GM12892 (cell line): ENCODE data around the gene ETS1.
A peak's percentile ranks its signal among the peaks of the same experiment; 100 is the strongest.

ENCODE experiments used
- DNase-seq: peaks from one replicate; pipeline ENCODE4 v3.0.0; 2011; ENCODE audit not compliant: insufficient read length
- FAIRE-seq: peaks from 2 replicates; lab custom pipeline; 2011; peaks lifted over from hg19 to GRCh38; lab: Jason Lieb, UNC
- POLR2A ChIP-seq: IDR thresholded peaks from 2 replicates; pipeline ENCODE4 v1.6.1; 2011; ENCODE audit warnings: low read depth, low read length, control low read depth
- POLR2AphosphoS5 ChIP-seq: IDR thresholded peaks from 2 replicates; pipeline ENCODE4 v1.6.1; 2011; ENCODE audit warnings: low read depth, low read length, control low read depth
- TAF1 ChIP-seq: IDR thresholded peaks from 2 replicates; pipeline ENCODE4 v1.6.1; 2011; ENCODE audit warnings: low read depth, mild to moderate bottlenecking, control low read depth, low read length, borderline replicate concordance

Gene ETS1

DNA sequence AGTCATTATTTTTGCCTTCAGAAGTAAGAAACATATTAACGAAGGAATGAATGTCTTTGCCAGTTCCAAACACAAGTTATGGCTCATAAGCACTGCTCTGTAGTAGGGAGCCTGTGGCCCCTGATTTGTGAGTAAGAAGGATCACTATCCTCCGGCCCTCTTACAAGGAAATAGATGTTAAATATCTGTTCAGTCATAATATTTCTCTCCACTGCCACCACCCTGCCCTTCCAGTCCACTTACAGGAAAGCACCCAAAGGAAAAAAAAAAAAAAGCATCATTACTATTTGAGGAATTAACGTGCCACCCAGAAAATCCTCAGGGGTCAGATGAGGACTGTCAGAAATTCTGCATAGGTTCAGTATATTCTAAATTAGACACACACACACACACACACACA, 123.4 kb downstream of the ETS1 start:
- FAIRE-seq (no peak), DNase-seq (no peak)
- no peak for TF ChIP-seq TAF1
- TF ChIP-seq POLR2A: no peak
- TF ChIP-seq POLR2AphosphoS5: no peak

DNA sequence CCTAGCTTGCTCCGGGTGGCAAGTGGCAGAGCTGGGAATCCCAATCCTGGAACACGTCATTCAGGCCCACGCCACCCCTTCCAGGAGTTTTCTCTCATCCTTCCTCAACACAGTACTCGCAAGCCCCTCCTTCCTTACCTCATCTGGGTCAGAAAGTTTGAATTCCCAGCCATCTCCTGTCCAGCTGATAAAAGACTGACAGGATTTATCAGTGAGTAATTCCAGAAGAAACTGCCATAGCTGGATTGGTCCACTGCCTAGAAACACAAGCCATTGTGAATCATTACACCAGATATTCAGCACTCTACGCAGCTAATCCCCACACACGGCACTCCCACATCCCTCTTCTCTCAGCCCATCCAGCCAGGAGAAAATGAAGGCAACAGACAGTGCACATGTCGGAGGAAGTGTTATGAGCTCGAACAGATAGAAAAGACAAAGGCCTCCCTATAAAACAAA, 124.0 kb downstream of the ETS1 start:
- no peak for DNase-seq
- FAIRE-seq: peak; percentile 73
- TF ChIP-seq POLR2A (no peak), POLR2AphosphoS5 (no peak)

DNA sequence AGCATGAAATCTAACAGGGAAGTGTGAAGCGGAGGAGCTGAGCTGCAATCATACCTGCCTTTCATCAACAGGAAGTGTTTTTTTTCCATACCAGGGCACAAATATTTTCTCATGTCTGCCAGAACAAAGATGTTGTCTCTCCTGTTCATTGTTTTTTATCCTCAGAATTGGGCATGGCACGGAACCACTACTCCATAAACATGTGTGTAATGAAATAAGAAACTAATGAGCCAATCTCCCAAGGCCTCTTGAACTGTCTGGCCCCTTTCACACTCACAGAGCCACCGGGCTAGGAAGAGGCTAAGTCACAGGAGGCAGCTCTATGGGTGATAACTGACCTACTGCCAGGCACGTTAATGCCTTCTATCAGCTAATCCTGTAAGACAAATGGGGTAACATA, 124.4 kb downstream of the ETS1 start:
- no peak for DNase-seq
- peak; percentile 74 for FAIRE-seq

DNA sequence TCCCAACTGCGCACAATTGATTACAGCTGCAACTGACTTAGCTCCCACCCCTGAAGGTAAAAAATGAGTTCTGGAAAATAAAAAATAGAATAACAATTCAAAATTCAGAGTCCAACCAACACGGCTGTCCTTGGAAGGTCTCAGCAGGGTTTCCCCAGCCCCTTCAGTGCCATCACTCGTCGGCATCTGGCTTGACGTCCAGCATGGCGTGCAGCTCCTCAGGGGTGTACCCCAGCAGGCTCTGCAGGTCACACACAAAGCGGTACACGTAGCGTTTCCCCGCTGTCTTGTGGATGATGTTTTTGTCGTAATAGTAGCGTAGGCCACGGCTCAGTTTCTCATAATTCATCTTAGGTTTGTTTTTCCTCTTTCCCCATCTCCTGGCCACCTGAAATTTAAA, 125.2 kb downstream of the ETS1 start:
- DNase-seq (no peak), FAIRE-seq (no peak)
- TF ChIP-seq POLR2A (no peak), TAF1 (no peak), POLR2AphosphoS5 (no peak)

More for the DNA sequence above, 124.4 kb downstream of the ETS1 start:
- TF ChIP-seq TAF1 (no peak), POLR2AphosphoS5 (no peak), POLR2A (no peak)

DNA sequence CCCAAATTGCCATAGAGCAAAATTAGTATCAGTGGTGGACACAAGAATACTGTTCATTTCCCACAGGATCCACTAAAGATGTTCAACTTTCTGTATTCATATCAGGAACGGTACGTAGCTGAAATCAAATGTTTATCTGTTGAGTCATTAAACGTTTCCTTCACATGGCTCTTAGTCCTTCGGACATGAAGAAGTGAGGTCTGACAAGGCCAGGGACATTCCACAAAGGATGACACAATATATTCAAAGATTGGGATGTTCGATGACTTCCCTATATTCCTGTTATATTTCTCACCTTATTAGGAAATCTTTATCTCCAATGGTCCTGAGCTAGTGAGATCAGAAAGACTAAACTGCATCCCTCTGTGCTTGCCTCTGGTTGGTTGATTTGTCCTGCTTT, 129.0 kb downstream of the ETS1 start:
- no peak for DNase-seq
- no peak for FAIRE-seq
- TF ChIP-seq POLR2A (no peak), POLR2AphosphoS5 (no peak), TAF1 (no peak)

DNA sequence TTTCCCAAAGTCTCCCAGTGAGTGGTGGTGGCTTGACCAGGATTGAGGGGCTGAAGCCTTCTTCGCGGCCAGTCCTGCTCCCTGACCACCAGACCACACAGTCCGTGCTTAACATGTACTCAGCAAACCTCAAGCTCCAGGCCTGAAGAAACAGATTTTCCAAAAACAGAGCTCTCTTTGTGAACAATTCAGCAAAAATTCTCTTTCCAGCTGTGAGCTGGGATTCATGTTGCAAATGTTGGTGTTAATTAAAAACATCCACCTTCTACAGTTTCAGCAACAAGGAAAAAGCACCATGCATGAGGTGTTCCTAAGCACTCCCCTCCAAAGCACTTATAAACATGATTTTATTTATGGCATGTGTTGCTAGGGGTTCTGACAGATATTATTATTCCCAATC, 129.5 kb downstream of the ETS1 start:
- peak; percentile 5 for FAIRE-seq
- no peak for DNase-seq
- TF ChIP-seq POLR2A: no peak
- TF ChIP-seq TAF1: no peak
- TF ChIP-seq POLR2AphosphoS5: no peak

DNA sequence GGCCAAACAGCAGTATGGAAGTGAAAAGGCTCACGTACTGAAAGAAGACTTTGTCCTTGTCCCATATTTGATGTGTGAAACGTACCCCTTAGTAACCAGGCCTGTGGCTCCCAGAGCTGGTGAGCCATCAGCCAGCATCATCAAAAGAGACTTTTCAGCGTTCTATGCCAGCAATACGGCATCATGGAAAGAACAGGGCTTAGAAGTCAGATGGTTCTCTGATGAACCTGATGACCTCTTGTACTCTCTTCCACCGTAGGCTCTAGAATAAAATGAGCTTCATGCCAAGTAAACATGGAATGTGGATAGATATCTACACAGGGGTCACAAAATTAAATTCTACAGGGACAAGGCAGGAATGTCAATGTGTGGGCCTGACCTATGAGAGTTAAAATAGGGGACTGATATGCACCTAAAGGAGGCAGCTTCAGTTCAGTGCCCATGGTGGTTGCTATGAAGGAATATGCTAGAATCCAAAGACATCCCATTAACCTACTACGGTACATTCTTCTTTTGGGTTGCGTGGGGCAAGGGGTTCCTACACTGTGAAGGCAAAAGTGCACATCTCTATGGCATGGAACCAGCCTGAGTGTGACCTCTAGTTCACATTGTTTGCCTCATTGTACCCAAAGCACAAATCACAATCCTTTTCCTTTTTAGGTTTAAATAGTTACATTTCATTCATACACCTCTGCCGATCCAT, 130.6 kb downstream of the ETS1 start:
- TF ChIP-seq POLR2A: no peak
- TF ChIP-seq TAF1: no peak
- no peak for TF ChIP-seq POLR2AphosphoS5
- no peak for DNase-seq
- peak; percentile 17 for FAIRE-seq

DNA sequence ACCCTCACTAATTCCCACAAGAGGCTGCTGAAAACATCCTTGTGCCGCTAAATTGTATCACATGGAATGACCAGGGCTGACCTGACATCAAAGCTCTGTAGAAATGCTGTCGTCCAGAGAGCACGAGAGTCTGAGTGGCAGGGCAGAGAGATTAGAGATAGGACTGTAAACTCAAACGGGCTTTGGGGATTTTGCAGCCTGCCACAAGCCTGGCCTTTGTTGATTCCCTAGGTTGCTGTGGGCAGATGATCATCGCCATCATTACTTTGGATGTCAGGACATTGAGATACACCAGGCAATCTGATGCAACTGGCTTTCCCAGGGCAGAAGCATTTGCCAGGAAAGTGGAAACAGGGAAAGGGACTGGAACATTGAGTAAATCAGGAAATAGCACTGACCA, 131.6 kb downstream of the ETS1 start:
- FAIRE-seq (no peak), DNase-seq (no peak)
- no peak for TF ChIP-seq POLR2AphosphoS5

DNA sequence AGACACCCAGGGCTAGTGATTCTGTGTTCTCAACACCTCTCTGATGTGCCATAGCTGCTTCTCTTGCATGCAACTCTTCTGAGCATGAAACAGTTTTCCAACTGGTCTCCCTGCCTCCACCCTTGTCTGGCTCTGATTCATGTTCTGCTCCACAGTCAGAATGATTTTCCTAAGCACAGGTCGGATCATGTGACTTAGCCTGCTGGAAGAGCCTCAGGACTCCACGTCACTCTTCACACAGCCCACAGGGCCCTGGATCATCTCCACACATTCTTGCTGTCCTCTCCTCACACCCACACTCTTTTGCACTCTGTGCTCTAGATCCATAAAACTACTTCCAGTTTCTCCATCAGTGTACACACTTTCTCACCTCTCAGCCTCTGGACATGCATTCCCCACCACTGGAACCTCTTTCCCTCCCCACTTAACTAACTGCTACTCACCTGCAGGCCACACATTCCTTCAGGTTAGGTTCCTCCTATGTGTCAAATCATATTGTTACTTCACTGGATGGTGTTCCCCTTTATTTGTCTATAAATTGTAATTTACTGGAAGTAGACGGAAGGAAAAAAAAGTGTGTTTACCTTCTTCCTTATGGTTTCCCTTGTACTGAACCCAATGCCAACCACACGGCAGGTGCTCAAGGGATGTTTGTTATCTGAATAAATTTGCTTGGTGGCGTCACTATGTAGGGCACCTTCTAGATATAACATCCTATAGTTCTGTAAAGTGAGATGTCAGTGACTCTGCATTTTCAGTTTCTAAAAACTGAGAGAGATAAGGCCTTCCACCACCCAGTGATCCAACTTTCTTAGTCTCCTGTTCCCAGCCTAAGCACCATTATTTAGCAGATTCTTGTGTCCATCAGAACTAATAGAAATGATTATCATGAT, 133.7 kb downstream of the ETS1 start:
- FAIRE-seq: no peak
- DNase-seq: no peak
- TF ChIP-seq POLR2A (no peak), POLR2AphosphoS5 (no peak), TAF1 (no peak)

DNA sequence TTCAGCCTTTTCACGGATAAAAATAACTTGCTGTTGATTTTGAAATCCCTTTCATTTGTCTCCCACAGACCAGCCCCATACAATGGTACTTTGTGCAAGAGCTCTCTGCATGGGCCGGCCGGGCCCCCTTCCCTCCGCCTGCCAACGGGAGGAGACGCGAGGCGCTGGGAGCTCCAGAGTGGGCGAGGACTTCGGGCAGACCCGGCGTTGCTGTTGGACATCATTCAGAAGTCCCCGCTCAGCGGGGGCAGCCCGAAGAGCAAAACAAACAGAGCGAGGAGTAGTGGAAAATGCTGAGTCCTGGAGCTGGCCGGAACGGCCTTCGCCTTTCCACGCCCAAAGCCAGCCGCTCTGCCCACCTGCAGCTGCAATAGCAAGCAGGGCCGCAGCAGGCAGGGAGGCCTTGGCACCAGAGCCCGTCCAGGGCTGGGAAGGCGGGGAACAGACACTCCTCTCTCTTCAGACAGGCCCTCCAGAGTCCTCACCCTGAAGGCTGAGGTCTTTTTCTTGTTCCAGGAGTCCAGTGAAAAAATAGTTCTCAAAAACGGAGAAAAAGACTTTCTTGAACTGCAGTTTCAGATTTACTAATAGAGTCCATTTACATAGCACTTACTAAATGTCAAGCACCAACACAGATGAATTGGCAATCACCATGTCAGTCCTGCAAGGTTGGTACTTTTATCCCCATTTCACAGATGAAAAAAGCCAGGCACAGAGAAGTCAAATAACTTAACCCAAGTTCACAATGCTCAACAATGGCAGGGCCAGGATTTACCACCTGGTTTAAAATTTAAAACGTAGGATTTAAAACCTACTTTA, 135.5 kb downstream of the ETS1 start:
- FAIRE-seq: peak; percentile 93
- TF ChIP-seq POLR2AphosphoS5 (no peak), TAF1 (no peak), POLR2A (no peak)
- no peak for DNase-seq
